GM12873 (cell line): Measurements from ENCODE around the gene SMS.

Experiments
- CTCF ChIP-seq: IDR thresholded peaks from 2 replicates; pipeline ENCODE4 v1.5.1; 2012; ENCODE audit warnings: low read depth, mild to moderate bottlenecking, moderate library complexity, low read length, control low read depth; ENCODE audit not compliant: insufficient read depth; ENCODE audit errors: missing control alignments

SMS gene

GRCh38 chrX:21985332-21985777 lies 44.8 kb downstream of the SMS start:
- peak; percentile 88 for TF ChIP-seq CTCF

- no peak for TF ChIP-seq CTCF
Observed at GRCh38 chrX:21986596-21986995, 46.1 kb downstream of the SMS start.

- TF ChIP-seq CTCF, result no peak
Observed at GRCh38 chrX:21989384-21989783, 48.9 kb downstream of the SMS start.

- TF ChIP-seq CTCF, result no peak
Observed at GRCh38 chrX:21990832-21991231, 50.3 kb downstream of the SMS start.

DNA sequence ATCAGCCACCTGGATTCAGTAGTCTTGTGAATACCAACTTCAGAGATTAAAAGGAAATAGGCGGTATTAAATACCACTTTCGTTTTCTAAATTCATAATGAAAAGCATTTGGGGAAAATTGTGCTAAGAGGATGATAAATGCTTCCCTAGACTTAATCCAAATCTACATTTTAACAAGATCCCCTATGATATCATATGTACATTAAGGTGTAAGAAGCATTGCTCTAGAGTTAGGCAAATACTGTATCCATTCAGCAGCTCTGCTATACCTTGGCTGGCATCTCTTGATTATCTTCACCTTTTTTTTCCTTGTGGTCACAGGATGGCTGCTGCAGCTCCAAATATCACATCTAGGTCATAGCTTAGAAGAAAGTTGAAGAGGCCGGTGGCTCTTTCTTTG lies 51.0 kb downstream of the SMS start:
- no peak for TF ChIP-seq CTCF

DNA sequence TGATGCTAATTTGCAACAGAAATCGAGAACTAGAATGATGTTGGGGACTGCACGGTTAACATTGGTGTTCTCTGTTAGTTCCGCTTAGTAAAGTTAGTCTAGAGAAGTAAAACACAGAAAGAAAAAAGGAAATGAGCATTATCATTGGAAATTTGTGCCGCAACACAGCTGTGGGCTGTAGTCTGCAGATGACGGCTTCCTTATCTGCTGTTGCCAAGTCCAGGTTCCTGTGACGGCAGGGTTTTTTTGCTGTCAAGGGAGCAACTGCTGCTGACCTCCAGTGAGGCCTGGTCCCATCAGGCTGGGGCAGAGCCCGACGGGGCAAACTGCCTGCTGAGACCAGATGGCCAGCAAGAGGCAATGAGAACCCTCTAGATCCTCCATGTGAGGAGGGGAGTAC lies 52.8 kb downstream of the SMS start:
- no peak for TF ChIP-seq CTCF

- no peak for TF ChIP-seq CTCF
Observed at GRCh38 chrX:21996872-21997455, 56.5 kb downstream of the SMS start.
